PC-9 (cell line): ENCODE data around the gene NCDN. TPM values are rescaled to one million over a fixed set of nuclear protein-coding genes. Genes with fewer than 3 reads are reported as not detected.
A peak's percentile ranks its signal among the peaks of the same experiment; 100 is the strongest.

Source experiments
- BruUV-seq: library from RNA; stranded (reverse); fragments of 400-500 nt; replicated peaks from 2 replicates; lab custom pipeline; 2021; lab: Mats Ljungman, UMichigan
- CTCF ChIA-PET: fragments of 300-600 bp; sonication (Branson Sonifier 250); formaldehyde crosslinking; loops from one replicate; lab custom pipeline; 2022; ENCODE audit warnings: antibody characterized with exemption; lab: Charles Lee
- POLR2A ChIA-PET: fragments of 300-600 bp; sonication (Branson Sonifier 250); formaldehyde crosslinking; loops from one replicate; lab custom pipeline; 2022; ENCODE audit warnings: antibody characterized with exemption; ENCODE audit not compliant: unreplicated experiment; lab: Charles Lee
- DNase-seq, 2 experiments: peaks; one replicate each; pipeline versions ENCODE4 v3.0.0 to v3.0.0-alpha.2; 2015 to 2022; ENCODE audit warnings: mixed read lengths in 1 of 2
- H2AFZ ChIP-seq: fragments of 200-600 bp; sonication (generic); 2 replicates; pipeline ENCODE4 v1.8.1; 2017; ENCODE audit warnings: antibody characterized with exemption
- H3F3A ChIP-seq: fragments of 200-600 bp; sonication (generic); 2 replicates; pipeline ENCODE4 v1.8.1; 2017; ENCODE audit warnings: antibody characterized with exemption, mild to moderate bottlenecking, low read depth; ENCODE audit not compliant: insufficient read depth
- H3K27ac ChIP-seq: fragments of 200-600 bp; sonication (generic); 2 replicates; pipeline ENCODE4 v1.6.1; 2016; ENCODE audit warnings: mixed run types
- H3K27me3 ChIP-seq: fragments of 200-600 bp; sonication (generic); 2 replicates; pipeline ENCODE4 v1.6.1; 2016; ENCODE audit warnings: low read depth, mixed run types; ENCODE audit not compliant: insufficient read depth
- H3K36me3 ChIP-seq: fragments of 200-600 bp; sonication (generic); 2 replicates; pipeline ENCODE4 v1.6.1; 2016; ENCODE audit warnings: low read depth, mixed run types
- H3K4me1 ChIP-seq: fragments of 200-600 bp; sonication (generic); replicated peaks from 2 replicates; pipeline ENCODE4 v1.6.1; 2016; ENCODE audit warnings: mixed run types; ENCODE audit not compliant: insufficient read depth
- H3K4me2 ChIP-seq: fragments of 200-600 bp; sonication (generic); 2 replicates; pipeline ENCODE4 v1.6.1; 2017; ENCODE audit warnings: mixed run types
- H3K4me3 ChIP-seq: fragments of 200-600 bp; sonication (generic); 2 replicates; pipeline ENCODE4 v1.6.1; 2016; ENCODE audit warnings: mixed run types
- H3K79me2 ChIP-seq: fragments of 200-600 bp; sonication (generic); 2 replicates; pipeline ENCODE4 v1.6.1; 2017; ENCODE audit warnings: low read depth, mixed run types
- H3K9me2 ChIP-seq: fragments of 200-600 bp; sonication (generic); 2 replicates; pipeline ENCODE4 v1.8.1; 2017; ENCODE audit warnings: mild to moderate bottlenecking; ENCODE audit not compliant: insufficient read depth
- H3K9me3 ChIP-seq: fragments of 200-600 bp; sonication (generic); 2 replicates; pipeline ENCODE4 v1.8.1; 2016; ENCODE audit warnings: low read depth; ENCODE audit not compliant: insufficient read depth
- H4K20me1 ChIP-seq: fragments of 200-600 bp; sonication (generic); 2 replicates; pipeline ENCODE4 v1.8.1; 2017; ENCODE audit not compliant: insufficient read depth
- CTCF ChIP-seq: fragments of 200-600 bp; sonication (generic); conservative IDR thresholded peaks from 2 replicates; pipeline ENCODE4 v1.6.1; 2017; ENCODE audit warnings: mixed run types, antibody characterized with exemption, mild to moderate bottlenecking, moderate library complexity
- EZH2 ChIP-seq: fragments of 200-600 bp; sonication (generic); IDR thresholded peaks from 2 replicates; pipeline ENCODE4 v1.8.0; 2017; ENCODE audit warnings: antibody characterized with exemption, low read depth
- intact Hi-C: fragments of 100-400 bp; cut with micrococcal nuclease; formaldehyde crosslinking; loops from one replicate; pipeline ENCODE4 v1.10.0; 2022; ENCODE audit not compliant: unreplicated experiment
- total RNA-seq: library from RNA; stranded (reverse); gene quantifications from 2 replicates; pipeline ENCODE4 v1.2.3, GENCODE V29; 2021

The NCDN gene
- total RNA-seq, 1 experiment from 2014 or later, result 26.6 TPM

GRCh38 chr1:35605071-35605866 lies 47.7 kb downstream of the NCDN start:
- Histone ChIP-seq H3K27me3 (no peaks in the 10 kb centered on the region), H3K27ac (no peak overlapping the region), H3K9me3 (no peaks in the 10 kb centered on the region), H3F3A (no peaks in the 10 kb centered on the region), H3K36me3 (peaks cover 29% of the 10 kb centered on the region), H3K4me2 (no peak overlapping the region), H3K9me2 (no peaks in the 10 kb centered on the region), H2AFZ (no peak overlapping the region), H3K79me2 (peaks cover 16% of the 10 kb centered on the region; the same call in 1 of the 2 replicates), H4K20me1 (peaks cover 46% of the 10 kb centered on the region), H3K4me3 (no peak overlapping the region), H3K4me1 (no peaks in the 10 kb centered on the region)
- no peak for DNase-seq
- intact Hi-C loops, result no loop called here
- CTCF ChIA-PET, result no interaction called here
- POLR2A ChIA-PET, result no interaction called here
- no TSS peak for BruUV-seq
- TF ChIP-seq EZH2, result no peak
- no peak for TF ChIP-seq CTCF

- ChIA-PET POLR2A (no interaction called here), CTCF (no interaction called here)
- H3K4me3 ChIP-seq, result no peak overlapping the region
- H4K20me1 ChIP-seq, result peaks cover 51% of the 10 kb centered on the region
- no peaks in the 10 kb centered on the region for H3F3A ChIP-seq
- H3K4me1 ChIP-seq, result no peaks in the 10 kb centered on the region
- no peak overlapping the region for H3K4me2 ChIP-seq
- H3K79me2 ChIP-seq, result peaks cover 16% of the 10 kb centered on the region; the same call in 1 of the 2 replicates
- TF ChIP-seq CTCF, result no peak
- no peak for TF ChIP-seq EZH2
- H3K27ac ChIP-seq, result no peak overlapping the region
- H3K9me2 ChIP-seq, result no peaks in the 10 kb centered on the region
- peak in 1 of 2 experiments; percentile 30 for DNase-seq
- no peak overlapping the region for H2AFZ ChIP-seq
- no TSS peak for BruUV-seq
- intact Hi-C loops, result no loop called here
- no peaks in the 10 kb centered on the region for H3K9me3 ChIP-seq
- peaks cover 25% of the 10 kb centered on the region for H3K36me3 ChIP-seq
- H3K27me3 ChIP-seq, result no peaks in the 10 kb centered on the region
Measured at GRCh38 chr1:35605867-35606182, 48.2 kb downstream of the NCDN start.

- intact Hi-C loops, result no loop called here
- Histone ChIP-seq H3K4me3 (no peak overlapping the region), H4K20me1 (peaks cover 60% of the 10 kb centered on the region), H3K27ac (no peak overlapping the region), H3K79me2 (peaks cover 58% of the 10 kb centered on the region), H3K27me3 (no peaks in the 10 kb centered on the region), H3K4me2 (no peak overlapping the region), H2AFZ (no peak overlapping the region), H3K36me3 (peaks cover 20% of the 10 kb centered on the region), H3K4me1 (no peaks in the 10 kb centered on the region), H3F3A (no peaks in the 10 kb centered on the region), H3K9me3 (no peaks in the 10 kb centered on the region), H3K9me2 (no peaks in the 10 kb centered on the region)
- ChIA-PET CTCF (interaction anchor here (0.5 kb wide), 1 partner anchor 168 kb away, joined by 3 read pairs; no protein-coding TSS in a partner anchor), POLR2A (interaction anchor here (0.7 kb wide), 1 partner anchor 27 kb away, joined by 11 read pairs; no protein-coding TSS in a partner anchor)
- no TSS peak for BruUV-seq
- DNase-seq, result no peak
- TF ChIP-seq EZH2 (no peak), CTCF (no peak)
Measured at GRCh38 chr1:35611655-35612054, 54.1 kb downstream of the NCDN start.
